GM10248 (cell line): Measurements from ENCODE around the gene MICAL2.

Experiments used
- CTCF ChIA-PET: fragments of 300-600 bp; sonication (Branson Sonifier 250); formaldehyde crosslinking; extraction: SDS; loops from one replicate; lab custom pipeline; 2021; ENCODE audit warnings: antibody characterized with exemption; lab: Yijun Ruan, JAX
- POLR2A ChIA-PET: fragments of 350-650 bp; sonication (Branson Sonifier 250); formaldehyde crosslinking; extraction: SDS; loops from one replicate; lab custom pipeline; 2020; ENCODE audit warnings: antibody characterized with exemption; lab: Yijun Ruan, JAX
- DNase-seq: peaks from one replicate; pipeline ENCODE4 v3.0.0; 2012; ENCODE audit errors: extremely low spot score
- TF ChIP-seq, protein P1 (sequence below): IDR thresholded peaks from 2 replicates; pipeline ENCODE4 v1.5.1; 2012; ENCODE audit warnings: mild to moderate bottlenecking, low read depth; ENCODE audit errors: extremely low read depth, missing control alignments, control extremely low read depth

MICAL2 gene

DNA sequence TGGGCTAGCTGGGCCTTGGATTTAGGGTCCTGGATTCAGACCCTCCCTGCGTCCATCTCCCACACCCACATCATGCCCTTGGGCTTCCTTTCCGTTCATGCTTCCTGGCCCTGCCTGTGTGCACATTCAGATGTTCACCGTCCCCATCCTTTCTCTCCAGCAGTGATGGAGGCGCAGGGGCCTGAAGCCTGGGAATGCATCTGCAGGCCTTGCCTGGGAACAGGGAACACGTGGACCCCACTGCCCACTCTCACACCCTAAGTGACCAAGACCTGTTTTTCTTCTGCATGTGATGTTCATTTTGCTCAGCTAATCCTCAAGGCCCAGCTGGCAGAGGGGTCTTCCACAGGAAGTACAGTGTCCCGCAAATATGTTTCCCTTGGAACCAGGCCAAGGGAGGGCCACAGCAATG lies 175.4 kb downstream of the MICAL2 start:
- TF ChIP-seq, protein P1, sequence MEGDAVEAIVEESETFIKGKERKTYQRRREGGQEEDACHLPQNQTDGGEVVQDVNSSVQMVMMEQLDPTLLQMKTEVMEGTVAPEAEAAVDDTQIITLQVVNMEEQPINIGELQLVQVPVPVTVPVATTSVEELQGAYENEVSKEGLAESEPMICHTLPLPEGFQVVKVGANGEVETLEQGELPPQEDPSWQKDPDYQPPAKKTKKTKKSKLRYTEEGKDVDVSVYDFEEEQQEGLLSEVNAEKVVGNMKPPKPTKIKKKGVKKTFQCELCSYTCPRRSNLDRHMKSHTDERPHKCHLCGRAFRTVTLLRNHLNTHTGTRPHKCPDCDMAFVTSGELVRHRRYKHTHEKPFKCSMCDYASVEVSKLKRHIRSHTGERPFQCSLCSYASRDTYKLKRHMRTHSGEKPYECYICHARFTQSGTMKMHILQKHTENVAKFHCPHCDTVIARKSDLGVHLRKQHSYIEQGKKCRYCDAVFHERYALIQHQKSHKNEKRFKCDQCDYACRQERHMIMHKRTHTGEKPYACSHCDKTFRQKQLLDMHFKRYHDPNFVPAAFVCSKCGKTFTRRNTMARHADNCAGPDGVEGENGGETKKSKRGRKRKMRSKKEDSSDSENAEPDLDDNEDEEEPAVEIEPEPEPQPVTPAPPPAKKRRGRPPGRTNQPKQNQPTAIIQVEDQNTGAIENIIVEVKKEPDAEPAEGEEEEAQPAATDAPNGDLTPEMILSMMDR = no peak
- ChIA-PET CTCF (interaction anchor here (0.6 to 20.1 kb wide), 4 partner anchors 9 to 232 kb away, joined by 3 to 578 read pairs (median 4); no protein-coding TSS in a partner anchor), POLR2A (no interaction called here)
- no peak for DNase-seq

DNA sequence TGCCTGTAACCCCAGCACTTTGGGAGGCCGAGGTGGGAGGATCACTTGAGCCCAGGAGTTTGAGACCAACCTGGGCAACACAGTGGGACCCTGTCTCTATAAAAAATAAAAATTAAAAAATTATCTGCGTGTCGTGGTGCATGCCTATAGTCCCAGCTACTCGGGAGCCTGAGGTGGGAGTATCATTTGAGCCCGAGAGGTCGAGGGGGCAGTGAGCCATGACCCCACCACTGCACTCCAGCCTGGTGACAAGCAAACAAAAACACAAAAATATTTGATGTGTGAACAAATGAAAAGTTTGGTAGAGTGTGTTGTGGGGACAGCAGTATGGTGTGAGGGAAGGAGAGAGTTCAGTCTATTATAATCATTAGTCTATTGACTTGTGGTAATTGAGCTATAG lies 176.2 kb downstream of the MICAL2 start:
- DNase-seq = no peak
- TF ChIP-seq, protein P1 = no peak
- ChIA-PET POLR2A (no interaction called here), CTCF (interaction anchor here (0.6 to 20.1 kb wide), 4 partner anchors 8 to 601 kb away, joined by 3 to 578 read pairs (median 4); no protein-coding TSS in a partner anchor)

DNA sequence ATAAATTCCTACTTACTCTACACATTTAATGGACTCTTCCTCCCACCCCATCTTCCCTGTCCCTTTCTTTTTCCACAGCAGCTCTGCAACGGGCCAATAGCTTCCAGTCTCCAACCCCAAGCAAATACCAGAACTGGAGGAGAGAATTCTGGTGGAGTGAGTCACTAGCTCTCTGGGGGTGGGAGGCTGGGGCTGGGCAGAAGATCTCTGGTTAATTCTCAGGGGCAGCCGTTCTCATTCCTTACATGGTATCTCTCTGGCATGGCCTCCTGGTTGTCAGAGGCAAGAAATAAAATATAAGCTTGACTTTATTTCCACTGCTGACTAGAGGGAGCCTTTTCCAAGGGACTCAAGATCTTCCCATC lies 176.6 kb downstream of the MICAL2 start:
- TF ChIP-seq, protein P1 = no peak
- DNase-seq = peak; percentile 3
- ChIA-PET CTCF (interaction anchor here (1.2 to 20.1 kb wide), 4 partner anchors 15 to 601 kb away, joined by 3 to 578 read pairs (median 8); no protein-coding TSS in a partner anchor), POLR2A (no interaction called here)

DNA sequence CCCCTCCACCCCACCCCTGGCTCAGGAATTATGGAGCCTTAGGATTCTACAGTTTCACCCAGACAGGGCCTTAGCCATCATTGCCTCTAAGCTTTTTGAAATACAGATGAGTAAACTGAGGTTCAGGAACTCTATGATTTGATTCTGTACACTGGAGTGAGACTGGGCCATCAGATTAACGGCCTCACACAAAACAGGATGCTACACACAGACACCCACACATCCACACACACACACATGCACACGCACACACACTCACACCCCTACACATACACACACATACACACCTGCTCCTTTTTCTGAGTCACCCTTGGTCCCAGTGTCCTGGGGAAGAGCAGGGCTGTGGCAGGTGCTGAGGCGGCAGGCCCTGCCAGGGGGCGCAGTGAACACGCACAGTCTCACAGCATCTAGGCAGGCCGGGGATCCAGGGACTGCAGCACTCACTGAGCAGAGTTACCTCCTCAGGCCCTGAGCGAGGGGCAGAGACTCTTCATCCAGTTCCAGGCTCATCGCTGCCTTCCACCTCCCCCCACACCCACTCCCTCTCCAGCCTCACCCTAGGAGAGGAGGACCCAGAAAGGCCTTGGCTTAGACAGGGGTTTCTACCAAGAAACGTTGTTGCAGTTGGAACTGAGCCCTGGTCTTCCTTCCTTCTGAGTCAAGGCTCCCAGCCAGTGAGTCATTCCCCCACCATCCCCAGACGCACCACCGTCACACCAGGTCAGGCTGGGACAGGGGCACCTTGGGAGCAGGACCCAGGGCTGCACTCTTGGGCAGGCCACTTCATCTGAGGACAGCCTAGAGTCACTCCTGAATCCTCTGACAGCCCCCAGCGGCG lies 177.2 kb downstream of the MICAL2 start:
- CTCF ChIA-PET = interaction anchor here (0.7 to 20.1 kb wide), 14 partner anchors 10 to 612 kb away, joined by 3 to 578 read pairs (median 6); no protein-coding TSS in a partner anchor
- DNase-seq = peak; percentile 33
- TF ChIP-seq, protein P1 = no peak
- POLR2A ChIA-PET = no interaction called here

DNA sequence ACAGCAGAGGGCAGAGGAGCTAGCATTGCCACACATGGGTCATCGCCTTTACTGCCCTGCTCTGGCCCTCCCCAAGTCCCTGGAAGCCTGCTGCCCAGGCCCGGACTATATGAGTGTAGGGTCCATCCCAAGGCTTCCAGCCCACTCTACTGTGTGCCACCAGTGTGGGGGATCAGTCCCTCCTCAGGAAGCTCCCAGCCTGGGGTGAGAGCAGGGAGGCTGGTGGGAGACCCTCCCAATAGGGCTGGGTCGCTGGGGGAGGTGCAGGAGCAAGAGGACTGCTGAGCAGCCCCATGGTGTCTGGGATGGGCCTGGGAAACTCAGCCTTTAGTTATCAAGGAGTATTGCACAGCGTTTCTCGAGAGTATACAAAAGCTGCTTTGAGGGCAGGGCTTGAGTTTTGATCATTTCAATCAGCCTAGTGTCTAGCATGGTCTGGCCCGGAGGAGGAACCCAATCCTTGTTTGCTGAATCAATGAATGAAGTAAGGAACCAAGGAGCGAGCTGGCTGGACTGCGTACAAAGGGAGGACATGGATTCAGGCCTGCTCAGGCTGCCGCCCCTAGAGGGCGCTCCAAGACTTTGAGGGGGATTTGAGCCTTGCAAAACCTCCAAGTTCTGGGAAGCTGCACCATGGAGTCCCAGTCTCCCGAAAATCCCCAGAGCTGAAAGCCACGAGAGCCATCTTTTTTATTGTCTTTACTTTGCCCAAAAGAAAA lies 178.0 kb downstream of the MICAL2 start:
- DNase-seq = peak; percentile 77
- POLR2A ChIA-PET = no interaction called here
- CTCF ChIA-PET = interaction anchor here (0.7 to 20.1 kb wide), 26 partner anchors 6 to 1354 kb away, joined by 3 to 578 read pairs (median 4); no protein-coding TSS in a partner anchor
- TF ChIP-seq, protein P1 = peak; percentile 88
